Endothelial cell of umbilical vein (primary cell): ENCODE results near the gene STX8.

Experiments
- EZH2 ChIP-seq: IDR thresholded peaks from 2 replicates; pipeline ENCODE4 v1.6.1; 2012; ENCODE audit warnings: borderline replicate concordance, low read depth, mild to moderate bottlenecking, moderate library complexity, low read length, inconsistent platforms; ENCODE audit not compliant: severe bottlenecking
- FOS ChIP-seq: IDR thresholded peaks from 2 replicates; pipeline ENCODE4 v1.6.1; 2011; ENCODE audit warnings: mild to moderate bottlenecking, low read length, moderate library complexity, borderline replicate concordance; ENCODE audit not compliant: insufficient read depth
- GATA2 ChIP-seq: IDR thresholded peaks from 2 replicates; pipeline ENCODE4 v1.7.0; 2011; ENCODE audit warnings: low read depth, mild to moderate bottlenecking, moderate library complexity, mixed read lengths, low read length; ENCODE audit not compliant: insufficient read length, insufficient read depth
- JUN ChIP-seq: IDR thresholded peaks from 2 replicates; pipeline ENCODE4 v1.6.1; 2011; ENCODE audit warnings: borderline replicate concordance, low read depth; ENCODE audit not compliant: insufficient read length, insufficient read depth
- MYC ChIP-seq: IDR thresholded peaks from one replicate; pipeline ENCODE4 v1.6.1; 2011; ENCODE audit warnings: mild to moderate bottlenecking, low read depth, low read length
- POLR2A ChIP-seq: IDR thresholded peaks from 2 replicates; pipeline ENCODE4 v1.6.1; 2012; ENCODE audit warnings: low read depth, mild to moderate bottlenecking, control low read depth, low read length
- POLR2AphosphoS5 ChIP-seq: IDR thresholded peaks from 2 replicates; pipeline ENCODE4 v1.6.1; 2012; ENCODE audit warnings: low read depth, mild to moderate bottlenecking, control low read depth, low read length, moderate library complexity; ENCODE audit not compliant: insufficient read depth
- TF ChIP-seq, protein P1 (sequence below), 2 donors: IDR thresholded peaks; 1 replicate in 1 of 2; 2 replicates in 1 of 2; pipeline ENCODE4 v1.5.1; 2011; ENCODE audit warnings: low read length in 2 of 2, mild to moderate bottlenecking in 2 of 2, moderate library complexity in 2 of 2, control low read depth in 1 of 2, inconsistent platforms in 1 of 2, low read depth in 1 of 2; ENCODE audit not compliant: insufficient read depth in 1 of 2; ENCODE audit errors: extremely low read depth in 1 of 2
- TF ChIP-seq, protein P2 (sequence below): IDR thresholded peaks from 2 replicates; pipeline ENCODE4 v1.6.1; 2011; ENCODE audit not compliant: insufficient read depth, insufficient read length

DNA sequence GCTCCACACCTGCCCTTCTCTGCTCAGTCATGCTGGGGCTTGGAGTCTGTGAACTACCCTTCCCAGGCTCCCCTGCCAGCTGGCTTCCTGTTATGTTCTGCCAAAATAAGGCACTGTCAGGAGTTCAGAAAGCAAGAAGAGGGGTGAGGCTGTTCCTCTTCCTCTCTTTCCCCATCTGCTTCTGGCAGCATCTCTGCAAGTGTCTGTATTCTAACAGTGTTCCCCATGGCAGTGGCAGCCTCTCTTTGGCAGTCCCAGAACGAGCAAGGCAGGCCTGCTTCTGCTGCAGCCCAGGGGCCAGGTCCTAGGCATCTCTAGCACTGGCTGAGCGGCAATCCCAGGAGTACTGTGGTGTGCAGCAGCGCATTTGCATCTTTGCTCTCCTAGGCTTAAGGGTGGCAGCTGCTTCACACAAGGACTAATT lies 219.1 kb downstream of the STX8 start:
- TF ChIP-seq EZH2 (no peak), POLR2A (no peak), POLR2AphosphoS5 (no peak), JUN (no peak), MYC (no peak), GATA2 (no peak), FOS (no peak)
- TF ChIP-seq, protein P1, sequence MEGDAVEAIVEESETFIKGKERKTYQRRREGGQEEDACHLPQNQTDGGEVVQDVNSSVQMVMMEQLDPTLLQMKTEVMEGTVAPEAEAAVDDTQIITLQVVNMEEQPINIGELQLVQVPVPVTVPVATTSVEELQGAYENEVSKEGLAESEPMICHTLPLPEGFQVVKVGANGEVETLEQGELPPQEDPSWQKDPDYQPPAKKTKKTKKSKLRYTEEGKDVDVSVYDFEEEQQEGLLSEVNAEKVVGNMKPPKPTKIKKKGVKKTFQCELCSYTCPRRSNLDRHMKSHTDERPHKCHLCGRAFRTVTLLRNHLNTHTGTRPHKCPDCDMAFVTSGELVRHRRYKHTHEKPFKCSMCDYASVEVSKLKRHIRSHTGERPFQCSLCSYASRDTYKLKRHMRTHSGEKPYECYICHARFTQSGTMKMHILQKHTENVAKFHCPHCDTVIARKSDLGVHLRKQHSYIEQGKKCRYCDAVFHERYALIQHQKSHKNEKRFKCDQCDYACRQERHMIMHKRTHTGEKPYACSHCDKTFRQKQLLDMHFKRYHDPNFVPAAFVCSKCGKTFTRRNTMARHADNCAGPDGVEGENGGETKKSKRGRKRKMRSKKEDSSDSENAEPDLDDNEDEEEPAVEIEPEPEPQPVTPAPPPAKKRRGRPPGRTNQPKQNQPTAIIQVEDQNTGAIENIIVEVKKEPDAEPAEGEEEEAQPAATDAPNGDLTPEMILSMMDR (IDR thresholded peaks at IDR 0.05; ENCODE audit: extremely low read depth in 1 of 2, insufficient read depth in 1 of 2, low read depth in 1 of 2, low read length in 2 of 2): no peak
- TF ChIP-seq, protein P2, sequence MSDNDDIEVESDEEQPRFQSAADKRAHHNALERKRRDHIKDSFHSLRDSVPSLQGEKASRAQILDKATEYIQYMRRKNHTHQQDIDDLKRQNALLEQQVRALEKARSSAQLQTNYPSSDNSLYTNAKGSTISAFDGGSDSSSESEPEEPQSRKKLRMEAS: no peak
